Measurements from ENCODE around the gene ARHGEF16.

Gene ARHGEF16

GRCh38 chr1:3468236-3469103, 14.0 kb downstream of the ARHGEF16 start:
- DNase-seq (ENCODE audit: low read depth): no peak

- no peak for DNase-seq (ENCODE audit: low read depth)
These were observed 14.8 kb downstream of the ARHGEF16 start for GRCh38 chr1:3469104-3469848.

GRCh38 chr1:3469849-3470649, 15.6 kb downstream of the ARHGEF16 start:
- DNase-seq (ENCODE audit: low read depth): no peak

GRCh38 chr1:3470650-3471355, 16.3 kb downstream of the ARHGEF16 start:
- DNase-seq (ENCODE audit: low read depth): no peak

- no peak for DNase-seq (ENCODE audit: low read depth)
These were observed 17.1 kb downstream of the ARHGEF16 start for GRCh38 chr1:3471356-3472087.

- no peak for DNase-seq (ENCODE audit: low read depth)
These were observed 17.8 kb downstream of the ARHGEF16 start for GRCh38 chr1:3472088-3472850.

GRCh38 chr1:3472906-3473305, 18.4 kb downstream of the ARHGEF16 start:
- DNase-seq (ENCODE audit: low read depth): no peak

GRCh38 chr1:3473381-3473844, 18.9 kb downstream of the ARHGEF16 start:
- DNase-seq (ENCODE audit: low read depth): peak; percentile 86

GRCh38 chr1:3474016-3474415, 19.6 kb downstream of the ARHGEF16 start:
- no peak for DNase-seq (ENCODE audit: low read depth)

- no peak for DNase-seq (ENCODE audit: low read depth)
These were observed 20.0 kb downstream of the ARHGEF16 start for GRCh38 chr1:3474421-3474820.

- DNase-seq (ENCODE audit: low read depth): no peak
These were observed 21.5 kb downstream of the ARHGEF16 start for GRCh38 chr1:3475839-3476573.

- DNase-seq (ENCODE audit: low read depth): no peak
These were observed 22.2 kb downstream of the ARHGEF16 start for GRCh38 chr1:3476666-3477065.

GRCh38 chr1:3477241-3477995, 23.0 kb downstream of the ARHGEF16 start:
- DNase-seq (ENCODE audit: low read depth): no peak

GRCh38 chr1:3478187-3478586, 23.7 kb downstream of the ARHGEF16 start:
- no peak for DNase-seq (ENCODE audit: low read depth)

- DNase-seq (ENCODE audit: low read depth): no peak
These were observed 25.3 kb downstream of the ARHGEF16 start for GRCh38 chr1:3479511-3480368.

GRCh38 chr1:3480369-3480719, 25.9 kb downstream of the ARHGEF16 start:
- no peak for DNase-seq (ENCODE audit: low read depth)

GRCh38 chr1:3481046-3481445, 26.6 kb downstream of the ARHGEF16 start:
- no peak for DNase-seq (ENCODE audit: low read depth)

GRCh38 chr1:3481836-3482375, 27.4 kb downstream of the ARHGEF16 start:
- no peak for DNase-seq (ENCODE audit: low read depth)
